Cortex of kidney (tissue), 1 donor: ENCODE measurements around the gene DPP6.

ENCODE experiments used
- DNase-seq: peaks from one replicate; lab custom pipeline; 2025; lab: John Stamatoyannopoulos, UW

The DPP6 gene

GRCh38 chr7:154827007-154827406 lies 774.8 kb downstream of the DPP6 start:
- DNase-seq: no peak

GRCh38 chr7:154832557-154833138 lies 780.5 kb downstream of the DPP6 start:
- DNase-seq: no peak

GRCh38 chr7:154836021-154836448 lies 783.8 kb downstream of the DPP6 start:
- no peak for DNase-seq

DNA sequence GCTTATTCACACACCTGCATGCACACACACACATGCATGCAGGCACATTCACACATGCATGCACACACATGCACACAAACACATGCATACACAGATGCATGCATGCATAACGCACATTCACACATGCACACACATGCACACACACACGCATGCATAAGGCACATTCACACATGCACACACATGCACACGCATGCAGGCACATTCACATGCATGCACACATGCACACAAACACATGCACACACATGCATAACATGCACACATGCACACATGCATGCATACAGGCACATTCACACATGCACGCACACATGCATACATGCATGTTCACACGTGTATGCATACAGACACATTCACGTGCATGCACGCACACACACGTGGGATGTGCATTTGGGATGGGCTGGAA lies 784.9 kb downstream of the DPP6 start:
- DNase-seq: no peak

- no peak for DNase-seq
Measured at GRCh38 chr7:154837622-154838021, 785.4 kb downstream of the DPP6 start.

- DNase-seq: no peak
Measured at GRCh38 chr7:154840086-154840485, 787.9 kb downstream of the DPP6 start.

DNA sequence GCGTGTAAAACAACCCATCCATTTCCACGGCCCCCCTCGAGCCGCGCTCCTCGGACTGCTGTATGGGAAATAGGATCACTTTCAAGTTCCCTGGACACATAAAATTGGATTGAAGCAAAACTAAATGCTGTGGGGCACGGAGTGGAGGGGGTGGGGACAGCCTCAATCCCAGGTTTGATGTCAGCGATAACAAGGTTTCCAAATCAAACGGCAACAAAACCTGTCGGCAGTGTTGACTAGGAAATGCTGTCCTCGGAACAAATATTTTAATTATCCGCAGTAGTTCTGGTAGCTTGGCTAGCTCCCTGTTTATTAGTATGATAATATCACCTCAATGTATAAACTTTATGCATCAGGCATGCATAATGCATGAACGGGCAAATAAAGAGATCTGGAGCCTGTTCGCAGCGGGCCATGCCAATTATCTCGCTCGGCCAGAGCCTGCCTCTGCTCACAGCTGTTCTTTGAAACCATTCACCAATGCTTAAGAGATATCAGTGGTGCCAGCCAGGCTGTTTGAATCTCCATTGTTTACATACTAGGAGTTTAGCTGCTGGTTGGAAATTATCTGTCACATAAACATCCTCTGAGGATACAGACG lies 789.6 kb downstream of the DPP6 start:
- no peak for DNase-seq

DNA sequence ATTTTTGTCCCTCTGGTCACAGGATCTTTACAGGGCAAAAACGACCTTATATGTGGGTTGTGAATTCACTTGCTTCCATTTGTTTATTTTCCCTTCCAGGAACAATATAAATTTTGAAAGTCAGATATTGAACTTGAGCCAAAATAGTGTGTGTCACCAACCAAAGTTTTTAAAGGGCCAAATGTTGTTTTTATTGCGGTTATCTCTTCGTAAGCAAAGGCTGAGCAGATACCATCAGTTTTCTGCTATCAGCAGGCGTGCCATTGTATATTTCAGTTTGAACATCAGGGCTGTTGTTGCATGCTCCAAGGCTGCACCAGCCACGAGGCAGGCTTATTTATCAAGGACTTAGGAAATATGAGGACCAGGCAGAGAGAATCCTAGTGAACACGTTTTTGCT lies 790.4 kb downstream of the DPP6 start:
- DNase-seq: no peak

DNA sequence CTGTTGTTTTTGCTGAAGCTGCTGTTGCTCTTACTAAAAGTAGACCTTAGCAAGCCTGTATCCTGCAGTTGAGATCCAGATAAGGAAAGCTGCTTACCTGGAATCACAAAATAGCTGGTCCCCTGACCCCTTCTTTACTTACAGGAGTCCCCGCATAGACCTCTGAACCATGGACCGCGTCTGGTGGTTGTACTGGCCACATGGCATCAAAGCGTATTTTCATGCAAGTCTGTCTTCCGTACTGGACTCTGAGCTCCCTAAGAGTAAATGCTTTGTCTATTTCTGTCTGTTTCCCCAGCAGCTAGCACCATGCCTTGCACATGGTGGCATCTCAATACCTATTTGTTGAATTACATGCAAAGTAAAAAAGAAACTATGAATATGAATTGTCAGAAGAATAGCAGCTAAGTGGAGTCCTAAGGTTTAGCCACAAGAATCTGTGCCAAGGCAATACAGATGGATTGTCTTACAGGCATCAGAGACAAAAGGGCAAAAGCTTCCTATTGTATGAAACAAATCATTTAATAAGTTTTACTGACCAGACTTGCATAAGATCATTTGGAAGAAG lies 791.6 kb downstream of the DPP6 start:
- no peak for DNase-seq

DNA sequence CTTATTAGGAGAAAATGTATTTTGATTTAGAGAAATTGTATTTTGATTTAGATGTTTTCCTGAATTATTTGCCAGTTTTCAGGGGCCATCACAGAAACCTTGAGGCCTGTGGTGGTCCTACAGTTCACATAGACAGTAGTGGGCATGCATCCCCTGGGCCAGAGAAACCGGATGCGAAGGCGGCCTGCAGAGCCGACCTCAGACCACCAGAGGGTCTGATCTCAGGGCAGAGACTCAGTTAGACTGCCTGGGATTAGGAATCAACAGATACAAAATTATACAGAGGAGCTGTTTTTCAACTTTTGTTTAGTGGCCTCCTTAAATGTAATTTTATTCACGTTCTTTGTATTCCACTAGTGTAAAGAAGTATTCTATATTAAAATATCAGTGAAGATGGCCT lies 792.3 kb downstream of the DPP6 start:
- DNase-seq: no peak

DNA sequence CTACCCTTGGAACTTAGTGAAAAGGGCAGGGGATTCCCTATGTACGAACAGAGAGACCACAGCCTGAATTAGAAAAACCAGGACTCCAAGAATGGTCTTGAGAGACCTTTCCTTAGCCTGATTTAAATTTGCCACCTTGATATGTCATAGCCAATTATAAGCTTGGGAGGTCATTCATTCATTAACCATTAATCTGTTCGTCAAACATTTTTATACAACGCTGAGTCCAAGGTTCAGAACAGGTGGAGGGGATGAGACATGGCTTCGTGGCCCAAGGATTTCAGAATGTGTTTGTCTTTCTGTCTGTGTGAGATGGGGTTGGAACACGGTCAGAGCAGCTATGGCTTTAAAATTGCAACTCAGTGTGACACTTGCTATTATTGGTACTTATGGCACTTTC lies 792.8 kb downstream of the DPP6 start:
- no peak for DNase-seq

DNA sequence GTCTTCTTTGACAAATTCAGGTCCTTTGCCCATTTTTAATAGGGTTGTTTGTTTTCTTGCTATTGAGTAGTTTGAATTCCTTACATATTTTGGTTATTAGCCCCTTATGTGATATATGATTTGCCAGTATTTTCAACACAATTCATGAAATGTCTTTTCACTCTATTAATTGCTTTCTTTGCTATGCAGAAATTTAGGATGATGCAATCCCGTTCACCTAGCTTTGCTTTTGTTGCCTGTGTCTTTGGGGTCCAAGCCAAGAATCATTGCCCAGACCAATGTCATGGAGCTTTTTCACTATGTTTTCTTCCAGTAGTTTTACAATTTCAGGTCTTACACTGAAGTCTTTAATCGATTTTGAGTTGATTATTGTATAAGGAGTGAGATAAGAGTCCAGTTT lies 796.3 kb downstream of the DPP6 start:
- DNase-seq: no peak

DNA sequence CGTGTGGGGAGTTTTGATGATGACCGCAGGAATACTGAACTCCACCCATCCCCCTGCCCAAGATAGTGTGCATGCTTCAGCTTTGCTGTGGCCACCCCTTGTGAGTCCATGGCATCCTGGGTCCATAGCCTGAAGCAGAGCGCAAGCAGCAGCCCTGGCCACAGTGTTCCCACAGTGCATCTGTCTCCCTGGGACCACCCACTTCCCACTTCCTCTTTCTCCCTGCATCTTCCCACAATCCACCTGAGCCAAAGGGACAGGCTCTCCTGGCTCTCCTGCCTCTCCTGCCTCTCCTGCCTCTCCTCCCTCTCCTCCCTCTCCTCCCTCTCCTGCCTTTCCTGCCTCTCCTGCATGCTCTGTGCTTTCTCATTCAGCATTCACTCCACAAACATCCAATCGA lies 800.0 kb downstream of the DPP6 start:
- DNase-seq: no peak

DNA sequence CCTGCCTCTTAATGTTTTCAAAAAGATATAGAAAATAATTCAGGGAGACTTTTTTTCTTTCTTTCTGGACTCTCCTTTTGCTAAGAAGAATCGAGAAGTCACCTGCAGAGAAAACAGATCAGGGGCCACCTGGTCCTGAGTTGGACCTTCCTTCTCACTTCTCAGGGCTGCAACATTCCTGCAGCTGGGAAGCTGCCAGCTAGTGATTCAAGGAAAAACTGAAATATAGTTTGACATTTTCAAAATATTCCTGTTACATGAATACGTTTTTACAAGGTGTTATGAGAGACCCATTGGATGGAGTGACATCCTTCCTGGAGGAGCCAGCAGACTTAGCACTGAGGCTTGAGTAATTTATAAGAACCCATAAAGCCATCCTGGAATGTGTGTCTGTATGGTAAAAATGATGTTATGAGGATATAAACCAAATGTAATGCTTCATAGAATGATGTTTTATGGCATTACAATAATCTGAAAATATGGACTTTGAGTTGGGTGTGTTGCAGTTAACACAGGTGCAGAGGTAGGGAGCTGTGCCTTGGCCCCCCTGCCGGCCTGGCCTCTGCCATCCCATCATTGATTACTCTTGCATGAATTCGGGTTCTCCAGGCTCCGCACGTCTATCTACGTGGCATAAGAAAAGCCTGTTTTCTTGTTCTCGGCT lies 801.0 kb downstream of the DPP6 start:
- no peak for DNase-seq

DNA sequence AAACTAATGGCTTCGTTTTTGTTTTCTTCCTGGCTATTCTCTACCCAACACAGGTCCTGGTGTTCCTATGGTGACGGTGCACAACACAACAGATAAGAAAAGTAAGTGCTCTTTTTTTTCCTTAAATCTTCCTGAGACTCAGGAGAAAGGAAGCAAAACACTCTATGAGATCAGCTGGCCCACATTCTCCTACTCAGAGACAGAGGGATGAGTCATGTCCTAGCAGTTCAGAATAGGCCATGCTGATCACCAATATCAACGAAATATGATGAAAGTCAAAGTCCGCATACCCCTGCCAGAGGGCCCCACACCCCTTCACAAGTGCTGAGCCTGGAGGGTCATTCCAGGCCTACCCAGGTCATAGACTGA lies 801.5 kb downstream of the DPP6 start:
- no peak for DNase-seq

DNA sequence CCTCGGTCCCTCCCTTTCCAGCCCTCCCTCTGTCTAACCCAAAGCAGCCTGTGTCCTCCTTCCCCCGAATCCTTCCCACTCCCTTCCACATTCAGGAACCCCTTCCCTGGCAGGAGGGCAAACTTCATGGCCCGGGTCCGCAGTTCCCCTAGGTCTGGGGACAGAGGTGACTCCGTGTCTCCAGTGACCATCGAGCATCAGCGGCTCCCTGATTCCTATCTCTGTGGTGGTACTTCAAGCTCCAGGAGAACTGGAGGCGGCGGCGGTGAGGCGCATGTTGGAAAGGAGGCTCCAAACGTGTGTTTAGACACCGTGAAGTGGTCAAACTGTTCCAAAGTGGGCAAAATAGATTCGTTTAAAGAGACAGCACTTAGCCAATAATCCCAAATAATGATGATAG lies 802.6 kb downstream of the DPP6 start:
- no peak for DNase-seq

- no peak for DNase-seq
Measured at GRCh38 chr7:154855366-154855765, 803.2 kb downstream of the DPP6 start.

DNA sequence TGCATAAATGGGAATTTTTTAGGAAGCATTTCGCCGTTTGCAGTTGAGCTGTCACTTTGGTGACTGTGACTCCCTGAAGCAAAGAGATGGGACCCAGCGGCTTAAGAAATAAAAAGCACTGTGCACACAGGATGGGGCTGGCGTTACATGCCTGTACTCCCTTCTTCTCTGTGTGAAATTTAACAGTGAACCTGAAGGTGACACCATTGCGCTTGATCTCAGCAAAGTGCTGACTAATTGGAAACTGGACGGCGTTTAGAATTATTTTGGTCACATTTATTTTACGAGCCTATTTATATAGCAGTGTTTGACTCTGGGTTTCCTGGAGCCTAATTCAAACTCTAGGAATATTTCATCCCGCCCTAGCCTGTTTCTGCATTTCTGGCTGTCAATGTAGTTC lies 804.5 kb downstream of the DPP6 start:
- DNase-seq: no peak

- DNase-seq: no peak
Measured at GRCh38 chr7:154857240-154857639, 805.0 kb downstream of the DPP6 start.

- no peak for DNase-seq
Measured at GRCh38 chr7:154857728-154858681, 805.8 kb downstream of the DPP6 start.

DNA sequence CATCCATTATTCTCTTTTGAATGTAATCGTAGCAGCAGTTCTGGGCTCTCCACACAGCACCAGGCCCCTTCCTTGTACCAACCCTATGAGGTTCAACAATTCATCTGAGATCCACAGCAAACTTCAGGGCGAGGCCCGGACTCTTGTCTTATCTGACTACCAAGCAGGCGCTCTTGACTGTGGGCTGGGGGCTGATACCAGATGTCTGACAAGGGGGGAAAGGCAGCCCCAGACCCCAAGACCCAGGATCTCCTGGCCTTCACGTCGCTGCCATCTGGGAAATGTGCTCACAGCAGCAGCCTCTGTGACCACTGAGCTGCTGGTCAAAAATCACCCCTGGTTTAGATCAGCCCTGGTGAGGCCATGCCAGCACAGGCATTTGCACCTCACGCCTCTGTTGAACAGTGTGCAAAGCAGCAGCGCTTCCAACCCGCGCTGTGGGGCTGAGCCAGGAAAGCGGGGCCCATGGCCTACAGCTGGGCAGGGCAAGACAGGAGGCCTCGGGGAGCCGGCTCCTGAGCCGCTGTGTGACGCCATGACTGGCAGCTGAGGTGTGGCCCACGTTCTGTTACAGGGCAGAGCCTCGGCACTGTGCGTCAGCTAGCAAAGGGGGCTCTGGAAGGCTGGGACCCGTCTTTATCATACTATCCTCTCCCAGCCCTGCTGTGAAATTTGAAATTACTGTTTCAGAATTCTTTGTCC lies 806.8 kb downstream of the DPP6 start:
- DNase-seq: no peak
